ENCODE measurements around the gene HOXA1. TPM values are rescaled to one million over a fixed set of nuclear protein-coding genes. Genes with fewer than 3 reads are reported as not detected.

Gene HOXA1
- total RNA-seq = under 1 TPM; 0.73 to 0.75 TPM
- under 1 TPM; 0.49 to 0.68 TPM for polyA plus RNA-seq

DNA sequence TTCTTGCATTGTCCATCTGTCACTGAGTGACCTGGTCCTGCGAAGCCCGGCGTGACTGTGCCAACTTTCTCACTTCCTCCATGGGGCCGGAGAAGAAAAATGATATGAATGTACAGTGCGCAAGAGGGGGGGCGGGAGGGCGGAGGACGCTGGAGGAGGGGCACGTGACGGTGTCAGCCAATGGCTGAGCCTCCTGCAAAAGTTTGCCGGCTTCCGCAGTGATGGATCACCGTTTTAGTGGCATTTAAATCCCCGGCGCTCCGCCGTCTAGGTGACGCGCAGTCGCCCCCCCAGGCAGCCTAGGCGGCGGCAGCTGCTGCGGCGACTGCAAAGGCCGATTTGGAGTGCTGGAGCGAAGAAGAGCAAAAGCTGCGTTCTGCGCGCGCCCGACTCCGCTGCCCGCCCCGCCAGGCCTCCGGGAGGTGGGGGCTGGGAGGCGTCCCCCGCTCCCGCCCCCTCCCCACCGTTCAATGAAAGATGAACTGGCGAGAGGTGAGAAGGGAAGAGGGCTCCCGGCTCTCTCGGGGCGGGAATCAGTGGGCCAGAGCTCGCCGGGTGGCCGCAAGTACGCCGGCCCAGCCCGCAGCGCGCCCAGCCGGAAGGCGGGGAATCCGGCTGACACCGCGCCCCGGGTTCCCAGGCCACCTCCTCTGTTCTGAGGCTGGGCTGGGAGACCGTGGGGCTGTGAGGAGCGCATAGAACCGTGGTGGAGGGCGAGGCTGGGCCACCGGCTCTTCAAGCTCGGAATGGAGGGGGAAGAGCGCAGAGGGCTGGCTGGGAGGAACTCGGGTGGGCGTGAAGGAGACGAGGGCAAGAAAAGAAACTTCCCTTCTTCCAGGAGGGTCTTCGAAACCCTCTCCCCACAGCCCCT is at the start of gene HOXA1:
HOXA1 (minus strand) TSS at position 104 of the 871 bp plus-strand sequence; CDS start at position 16, 88 bp downstream.
- H3K27ac ChIP-seq (ENCODE audit: low read depth, low read length) = peak within 1 kb of the TSS; percentile 36
- no peaks in the 10 kb centered on the region for H3K36me3 ChIP-seq (ENCODE audit: insufficient read depth, low read length)
- Mint-ChIP-seq H3K27ac (peak within 1 kb of the TSS; percentile 67 to 90 (median 87)), H3K9me3 (peaks cover 0 to 3% (median 0%) of the 10 kb centered on the region in 8 donors), H3K4me3 (peak within 1 kb of the TSS; percentile 86 to 96 (median 93)), H3K4me1 (peaks cover 11 to 46% (median 28%) of the 10 kb centered on the region in 4 donors), H3K36me3 (peaks cover 16 to 24% of the 10 kb centered on the region in 2 donors), H3K27me3 (peaks cover 33 to 61% of the 10 kb centered on the region in 2 donors)
- H3K27me3 ChIP-seq (ENCODE audit: insufficient read depth, low read length) = peaks cover 5% of the 10 kb centered on the region
- peak within 1 kb of the TSS; percentile 73 to 84 for H3K4me3 ChIP-seq (ENCODE audit: low read length in 2 of 2)
- POLR2A ChIA-PET (ENCODE audit: partially characterized antibody) = interaction anchor here (1.1 to 1.9 kb wide), 2 partner anchors 35 to 232 kb away, joined by 4 to 6 read pairs; partner anchors contain the start of genes HOXA4 and SKAP2
- H3K9me3 ChIP-seq (ENCODE audit: control insufficient read depth in 1 of 2, low read length in 2 of 2) = no peaks in the 10 kb centered on the region
- H3K4me1 ChIP-seq (ENCODE audit: insufficient read depth, low read length) = peaks cover 23% of the 10 kb centered on the region
- peak; percentile 71 to 81 (median 74) for DNase-seq
- CTCF ChIA-PET (ENCODE audit: partially characterized antibody) = interaction anchor here (1.4 kb wide), 1 partner anchor 10 kb away, joined by 4 read pairs; no protein-coding TSS in a partner anchor
- intact Hi-C loops (cut with micrococcal nuclease) = loop anchor here (1.0 to 5.0 kb wide), 2 partner anchors 66 to 232 kb away; partner anchors contain the start of gene SKAP2

DNA sequence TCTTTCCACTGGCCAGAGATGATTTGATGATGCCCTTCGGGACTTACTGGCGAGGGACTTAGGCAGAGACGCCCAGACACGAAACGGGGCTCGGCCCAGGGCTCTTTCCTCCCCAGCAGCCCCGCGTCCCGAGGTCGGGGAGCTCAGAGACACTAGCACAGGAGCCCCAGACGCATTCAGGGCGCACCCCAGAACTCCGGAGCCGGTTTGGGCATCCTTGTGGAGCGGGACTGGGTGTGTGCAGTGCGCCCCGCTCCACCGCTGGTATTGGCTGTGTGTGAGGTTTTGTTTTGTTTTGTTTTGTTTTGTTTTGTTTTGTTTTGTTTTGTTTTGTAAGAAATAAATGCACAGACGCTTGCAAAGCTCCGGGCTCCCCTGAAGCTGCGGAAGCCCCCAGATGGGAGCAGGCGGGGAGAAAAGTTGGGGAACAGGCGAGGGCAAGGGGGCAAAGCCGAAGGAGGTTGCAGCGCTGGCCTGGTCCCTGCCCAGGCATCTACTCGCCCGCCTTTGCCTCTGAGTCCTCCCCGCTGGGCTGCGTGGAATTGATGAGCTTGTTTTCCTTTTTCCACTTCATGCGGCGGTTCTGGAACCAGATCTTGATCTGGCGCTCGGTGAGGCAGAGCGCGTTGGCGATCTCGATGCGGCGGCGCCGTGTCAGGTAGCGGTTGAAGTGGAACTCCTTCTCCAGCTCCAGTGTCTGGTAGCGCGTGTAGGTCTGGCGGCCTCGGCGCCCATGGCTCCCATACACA is 49.5 kb upstream of the HOXA1 start:
- Mint-ChIP-seq H3K36me3 (no peaks in the 10 kb centered on the region), H3K27me3 (peaks cover 34 to 48% of the 10 kb centered on the region in 2 donors), H3K4me1 (peaks cover 0 to 15% (median 10%) of the 10 kb centered on the region in 4 donors), H3K9me3 (no peaks in the 10 kb centered on the region), H3K27ac (no peak overlapping the region), H3K4me3 (no peak overlapping the region)
- ChIA-PET CTCF (ENCODE audit: partially characterized antibody) (interaction anchor here (0.6 to 1.0 kb wide), 2 partner anchors 12 to 288 kb away, joined by 3 read pairs; no protein-coding TSS in a partner anchor), POLR2A (ENCODE audit: partially characterized antibody) (no interaction called here)
- Histone ChIP-seq H3K4me3 (ENCODE audit: low read length in 2 of 2) (no peak overlapping the region), H3K9me3 (ENCODE audit: control insufficient read depth in 1 of 2, low read length in 2 of 2) (no peaks in the 10 kb centered on the region), H3K27me3 (ENCODE audit: insufficient read depth, low read length) (peaks cover 39% of the 10 kb centered on the region), H3K27ac (ENCODE audit: low read depth, low read length) (no peak overlapping the region), H3K36me3 (ENCODE audit: insufficient read depth, low read length) (no peaks in the 10 kb centered on the region), H3K4me1 (ENCODE audit: insufficient read depth, low read length) (peaks cover 2% of the 10 kb centered on the region)
- intact Hi-C loops (cut with micrococcal nuclease) = loop anchor here (5.0 kb wide), 1 partner anchor 113 kb away; no protein-coding TSS in a partner anchor
- no peak for DNase-seq

DNA sequence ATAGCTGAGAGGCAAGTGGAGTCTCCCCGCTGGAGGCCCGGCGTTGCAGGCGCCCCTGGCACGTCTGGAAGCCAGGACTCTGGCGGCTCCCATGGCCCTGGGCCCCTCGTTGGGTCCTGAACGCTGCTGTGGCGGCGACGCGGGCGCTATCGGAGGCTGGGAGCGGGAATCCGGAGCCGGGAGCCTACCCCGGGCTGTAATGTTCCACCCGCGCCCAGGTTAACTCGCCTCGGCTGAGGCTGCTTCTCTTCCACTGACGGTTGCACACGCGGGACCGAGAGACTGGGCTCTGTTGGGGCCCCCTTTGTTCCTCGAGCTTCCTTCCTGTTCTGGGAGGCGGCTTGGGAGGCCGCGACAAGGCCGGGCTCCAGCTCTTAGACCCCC is 49.0 kb upstream of the HOXA1 start:
- H3K27ac Mint-ChIP-seq = no peak overlapping the region
- Histone ChIP-seq H3K4me1 (ENCODE audit: insufficient read depth, low read length) (no peaks in the 10 kb centered on the region), H3K27ac (ENCODE audit: low read depth, low read length) (no peak overlapping the region), H3K4me3 (ENCODE audit: low read length in 2 of 2) (no peak overlapping the region), H3K9me3 (ENCODE audit: control insufficient read depth in 1 of 2, low read length in 2 of 2) (no peaks in the 10 kb centered on the region), H3K27me3 (ENCODE audit: insufficient read depth, low read length) (peaks cover 34% of the 10 kb centered on the region), H3K36me3 (ENCODE audit: insufficient read depth, low read length) (no peaks in the 10 kb centered on the region)
- no peak overlapping the region for H3K4me3 Mint-ChIP-seq
- peaks cover 0 to 12% (median 9%) of the 10 kb centered on the region in 4 donors for H3K4me1 Mint-ChIP-seq
- no peaks in the 10 kb centered on the region for H3K36me3 Mint-ChIP-seq
- DNase-seq = no peak
- CTCF ChIA-PET (ENCODE audit: partially characterized antibody) = interaction anchor here (1.0 to 1.4 kb wide), 2 partner anchors 12 to 458 kb away, joined by 3 read pairs; no protein-coding TSS in a partner anchor
- POLR2A ChIA-PET (ENCODE audit: partially characterized antibody) = no interaction called here
- intact Hi-C loops (cut with micrococcal nuclease) = loop anchor here (5.0 kb wide), 1 partner anchor 112 kb away; no protein-coding TSS in a partner anchor
- peaks cover 33 to 43% of the 10 kb centered on the region in 2 donors for H3K27me3 Mint-ChIP-seq
- H3K9me3 Mint-ChIP-seq = no peaks in the 10 kb centered on the region

GRCh38 chr7:27143950-27144780 is 48.4 kb upstream of the HOXA1 start:
- peaks cover 0 to 12% (median 9%) of the 10 kb centered on the region in 4 donors for H3K4me1 Mint-ChIP-seq
- peak overlapping the region in 1 of 8 donors; percentile 13 for H3K4me3 Mint-ChIP-seq
- no peaks in the 10 kb centered on the region for H3K36me3 Mint-ChIP-seq
- H3K27me3 Mint-ChIP-seq = peaks cover 29 to 39% of the 10 kb centered on the region in 2 donors
- Histone ChIP-seq H3K27ac (ENCODE audit: low read depth, low read length) (no peak overlapping the region), H3K36me3 (ENCODE audit: insufficient read depth, low read length) (no peaks in the 10 kb centered on the region), H3K9me3 (ENCODE audit: control insufficient read depth in 1 of 2, low read length in 2 of 2) (no peaks in the 10 kb centered on the region), H3K4me1 (ENCODE audit: insufficient read depth, low read length) (no peaks in the 10 kb centered on the region), H3K27me3 (ENCODE audit: insufficient read depth, low read length) (peaks cover 28% of the 10 kb centered on the region), H3K4me3 (ENCODE audit: low read length in 2 of 2) (no peak overlapping the region)
- ChIA-PET CTCF (ENCODE audit: partially characterized antibody) (interaction anchor here (0.8 to 1.4 kb wide), 5 partner anchors 13 to 462 kb away, joined by 3 read pairs; no protein-coding TSS in a partner anchor), POLR2A (ENCODE audit: partially characterized antibody) (no interaction called here)
- intact Hi-C loops (cut with micrococcal nuclease) = no loop called here
- H3K9me3 Mint-ChIP-seq = no peaks in the 10 kb centered on the region
- H3K27ac Mint-ChIP-seq = no peak overlapping the region
- no peak for DNase-seq

GRCh38 chr7:27143023-27143949 is 47.5 kb upstream of the HOXA1 start, which contains the start of gene HOXA5:
Gene HOXA5 (minus strand): TSS chr7:27143681. CDS start chr7:27143607, 74 bp downstream.
- no peaks in the 10 kb centered on the region for H3K36me3 ChIP-seq (ENCODE audit: insufficient read depth, low read length)
- intact Hi-C loops (cut with micrococcal nuclease) = no loop called here
- H3K27ac ChIP-seq (ENCODE audit: low read depth, low read length) = no peak within 1 kb of the TSS
- ChIA-PET CTCF (ENCODE audit: partially characterized antibody) (interaction anchor here (0.8 to 1.4 kb wide), 4 partner anchors 19 to 461 kb away, joined by 3 read pairs; no protein-coding TSS in a partner anchor), POLR2A (ENCODE audit: partially characterized antibody) (no interaction called here)
- H3K4me1 ChIP-seq (ENCODE audit: insufficient read depth, low read length) = no peaks in the 10 kb centered on the region
- H3K27me3 ChIP-seq (ENCODE audit: insufficient read depth, low read length) = peaks cover 20% of the 10 kb centered on the region
- DNase-seq = no peak
- Mint-ChIP-seq H3K27ac (no peak within 1 kb of the TSS), H3K4me3 (peak within 1 kb of the TSS in 4 of 8 donors; percentile 13 to 52 (median 16)), H3K36me3 (no peaks in the 10 kb centered on the region), H3K4me1 (peaks cover 0 to 9% (median 7%) of the 10 kb centered on the region in 4 donors), H3K27me3 (peaks cover 22 to 36% of the 10 kb centered on the region in 2 donors), H3K9me3 (no peaks in the 10 kb centered on the region)
- no peak within 1 kb of the TSS for H3K4me3 ChIP-seq (ENCODE audit: low read length in 2 of 2)
- no peaks in the 10 kb centered on the region for H3K9me3 ChIP-seq (ENCODE audit: control insufficient read depth in 1 of 2, low read length in 2 of 2)

- H3K36me3 ChIP-seq (ENCODE audit: insufficient read depth, low read length) = no peaks in the 10 kb centered on the region
- H3K27ac ChIP-seq (ENCODE audit: low read depth, low read length) = no peak overlapping the region
- Mint-ChIP-seq H3K4me1 (peaks cover 0 to 5% (median 3%) of the 10 kb centered on the region in 4 donors), H3K27me3 (peaks cover 22 to 37% of the 10 kb centered on the region in 2 donors), H3K4me3 (peak overlapping the region in 2 of 8 donors; percentile 18 to 52), H3K9me3 (no peaks in the 10 kb centered on the region), H3K27ac (no peak overlapping the region), H3K36me3 (no peaks in the 10 kb centered on the region)
- CTCF ChIA-PET (ENCODE audit: partially characterized antibody) = no interaction called here
- POLR2A ChIA-PET (ENCODE audit: partially characterized antibody) = no interaction called here
- no peak overlapping the region for H3K4me3 ChIP-seq (ENCODE audit: low read length in 2 of 2)
- peaks cover 16% of the 10 kb centered on the region for H3K27me3 ChIP-seq (ENCODE audit: insufficient read depth, low read length)
- H3K9me3 ChIP-seq (ENCODE audit: control insufficient read depth in 1 of 2, low read length in 2 of 2) = no peaks in the 10 kb centered on the region
- intact Hi-C loops (cut with micrococcal nuclease) = no loop called here
- DNase-seq = no peak
- H3K4me1 ChIP-seq (ENCODE audit: insufficient read depth, low read length) = no peaks in the 10 kb centered on the region
These were observed 46.8 kb upstream of the HOXA1 start for GRCh38 chr7:27142580-27143022.

All from CD4-positive, alpha-beta memory T cell (primary cell).